ENCODE data around the gene HECTD2.

The HECTD2 gene

GRCh38 chr10:91416339-91416855, 6.3 kb downstream of the HECTD2 start:
- Histone ChIP-seq H3K36me3 (no peaks in the 10 kb centered on the region), H3K4me3 (ENCODE audit: low read depth in 1 of 2, low read length in 1 of 2) (no peak overlapping the region), H3K9me3 (no peaks in the 10 kb centered on the region), H3K27ac (no peak overlapping the region), H3K4me1 (ENCODE audit: control insufficient read depth in 1 of 2, insufficient read depth in 1 of 2, low read depth in 1 of 2, low read length in 1 of 2) (no peaks in the 10 kb centered on the region), H3K27me3 (peaks cover 54% of the 10 kb centered on the region)
- no peak for TF ChIP-seq CTCF (IDR thresholded peaks at IDR 0.05)

GRCh38 chr10:91418416-91418815, 8.3 kb downstream of the HECTD2 start:
- H3K27ac ChIP-seq = no peak overlapping the region
- H3K27me3 ChIP-seq = peaks cover 34% of the 10 kb centered on the region
- no peak for TF ChIP-seq CTCF (IDR thresholded peaks at IDR 0.05)
- H3K4me1 ChIP-seq (ENCODE audit: control insufficient read depth in 1 of 2, insufficient read depth in 1 of 2, low read depth in 1 of 2, low read length in 1 of 2) = no peaks in the 10 kb centered on the region
- H3K4me3 ChIP-seq (ENCODE audit: low read depth in 1 of 2, low read length in 1 of 2) = no peak overlapping the region
- H3K36me3 ChIP-seq = no peaks in the 10 kb centered on the region
- H3K9me3 ChIP-seq = no peaks in the 10 kb centered on the region

- H3K27me3 ChIP-seq = peaks cover 10% of the 10 kb centered on the region
- no peaks in the 10 kb centered on the region for H3K36me3 ChIP-seq
- TF ChIP-seq CTCF (IDR thresholded peaks at IDR 0.05) = no peak
- no peaks in the 10 kb centered on the region for H3K9me3 ChIP-seq
- no peak overlapping the region for H3K4me3 ChIP-seq (ENCODE audit: low read depth in 1 of 2, low read length in 1 of 2)
- no peak overlapping the region for H3K27ac ChIP-seq
- no peaks in the 10 kb centered on the region for H3K4me1 ChIP-seq (ENCODE audit: control insufficient read depth in 1 of 2, insufficient read depth in 1 of 2, low read depth in 1 of 2, low read length in 1 of 2)
Observed at GRCh38 chr10:91420868-91421267, 10.7 kb downstream of the HECTD2 start.

GRCh38 chr10:91422915-91423314, 12.8 kb downstream of the HECTD2 start:
- no peaks in the 10 kb centered on the region for H3K27me3 ChIP-seq
- no peak overlapping the region for H3K4me3 ChIP-seq (ENCODE audit: low read depth in 1 of 2, low read length in 1 of 2)
- H3K9me3 ChIP-seq = no peaks in the 10 kb centered on the region
- no peaks in the 10 kb centered on the region for H3K4me1 ChIP-seq (ENCODE audit: control insufficient read depth in 1 of 2, insufficient read depth in 1 of 2, low read depth in 1 of 2, low read length in 1 of 2)
- H3K27ac ChIP-seq = no peak overlapping the region
- TF ChIP-seq CTCF (IDR thresholded peaks at IDR 0.05) = no peak
- no peaks in the 10 kb centered on the region for H3K36me3 ChIP-seq

GRCh38 chr10:91424016-91424415, 13.9 kb downstream of the HECTD2 start:
- Histone ChIP-seq H3K9me3 (no peaks in the 10 kb centered on the region), H3K36me3 (no peaks in the 10 kb centered on the region), H3K27me3 (no peaks in the 10 kb centered on the region), H3K27ac (no peak overlapping the region), H3K4me1 (ENCODE audit: control insufficient read depth in 1 of 2, insufficient read depth in 1 of 2, low read depth in 1 of 2, low read length in 1 of 2) (no peaks in the 10 kb centered on the region), H3K4me3 (ENCODE audit: low read depth in 1 of 2, low read length in 1 of 2) (no peak overlapping the region)
- TF ChIP-seq CTCF (IDR thresholded peaks at IDR 0.05) = no peak

- Histone ChIP-seq H3K27ac (no peak overlapping the region), H3K27me3 (no peaks in the 10 kb centered on the region), H3K36me3 (no peaks in the 10 kb centered on the region), H3K4me1 (ENCODE audit: control insufficient read depth in 1 of 2, insufficient read depth in 1 of 2, low read depth in 1 of 2, low read length in 1 of 2) (no peaks in the 10 kb centered on the region), H3K4me3 (ENCODE audit: low read depth in 1 of 2, low read length in 1 of 2) (no peak overlapping the region), H3K9me3 (no peaks in the 10 kb centered on the region)
- TF ChIP-seq CTCF (IDR thresholded peaks at IDR 0.05) = no peak
Observed at GRCh38 chr10:91432175-91432574, 22.0 kb downstream of the HECTD2 start.

All from neutrophil (primary cell).